NB4 (cell line): Measurements from ENCODE around the gene PSMB9.

Experiments
- CTCF ChIP-seq: IDR thresholded peaks from one replicate; pipeline ENCODE4 v1.5.1; 2012; ENCODE audit warnings: low read depth, low read length
- MAX ChIP-seq: IDR thresholded peaks from 2 replicates; pipeline ENCODE4 v1.6.1; 2011; ENCODE audit warnings: low read depth, low read length
- MYC ChIP-seq: IDR thresholded peaks from 2 replicates; pipeline ENCODE4 v1.6.1; 2011; ENCODE audit warnings: low read depth, low read length
- POLR2A ChIP-seq: IDR thresholded peaks from 2 replicates; pipeline ENCODE4 v1.6.1; 2011; ENCODE audit warnings: mild to moderate bottlenecking; ENCODE audit not compliant: insufficient read length; ENCODE audit errors: extremely low read depth

- TF ChIP-seq MAX (no peak), POLR2A (no peak), CTCF (no peak), MYC (no peak)
Observed at GRCh38 chr6:32862725-32863124, 8.7 kb downstream of the PSMB9 start.
